GF-D8 (cell line): ENCODE measurements around the gene ADTRP.

ENCODE experiments used
- DNase-seq: peaks from one replicate; lab custom pipeline; 2025; lab: John Stamatoyannopoulos, UW

Gene ADTRP

DNA sequence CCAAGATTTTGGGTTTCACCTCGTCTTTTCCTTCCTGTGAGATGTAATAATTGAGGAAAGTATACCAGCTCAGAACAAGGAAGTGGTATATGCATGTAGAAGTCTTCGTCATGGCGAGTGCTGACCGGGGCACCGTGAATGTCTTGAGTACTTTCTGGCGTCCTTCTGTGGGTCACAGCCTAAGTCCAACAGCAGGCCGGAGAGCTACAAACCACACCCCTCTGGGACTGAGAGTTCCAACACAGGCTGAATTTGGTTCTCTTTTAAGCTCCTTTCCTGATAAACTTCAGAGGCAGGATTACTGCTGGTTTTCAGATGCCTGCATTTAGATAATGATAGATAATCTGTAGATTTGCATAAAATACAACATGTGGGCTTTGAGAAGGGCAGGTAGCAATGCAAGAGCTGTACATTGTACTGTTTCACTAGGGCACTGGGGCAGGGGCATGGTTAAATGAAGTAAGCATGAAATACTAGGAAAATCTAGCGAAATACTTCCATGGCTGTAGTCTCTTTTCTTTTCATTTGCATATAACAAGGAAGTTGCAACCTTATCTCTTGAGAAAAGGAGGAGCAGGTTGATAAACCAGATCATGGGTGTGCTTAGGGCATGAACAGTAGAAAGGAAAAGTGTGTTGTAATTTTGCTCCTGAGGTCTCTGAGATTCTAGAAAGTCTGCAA lies at the start of gene ADTRP:
TSS of gene ADTRP (minus strand) at position 156 of the 681 bp plus-strand sequence. CDS start at position 112, 44 bp downstream.
- no peak for DNase-seq

DNA sequence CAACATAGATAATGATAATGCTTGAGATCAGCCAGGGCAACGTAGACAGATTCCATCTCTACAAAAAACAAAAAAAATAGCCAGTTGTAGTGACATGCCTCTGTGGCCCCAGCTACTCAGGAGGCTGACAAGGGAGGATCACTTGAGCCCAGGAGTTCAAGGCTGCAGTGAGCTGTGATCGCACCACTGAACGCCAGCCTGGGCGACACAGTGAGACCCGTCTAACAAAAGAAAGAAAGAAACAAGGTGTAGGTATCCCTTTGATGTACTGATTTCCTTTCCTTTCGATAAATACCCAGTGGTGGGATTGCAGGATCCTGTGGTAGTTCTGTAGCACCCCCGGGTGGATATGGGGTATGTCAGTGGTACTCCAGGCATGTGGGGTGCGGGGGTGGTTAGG lies 48.2 kb upstream of the ADTRP start:
- DNase-seq = no peak

- no peak for DNase-seq
Observed at GRCh38 chr6:11824986-11825385, 46.4 kb upstream of the ADTRP start.

GRCh38 chr6:11822346-11822745 lies 43.7 kb upstream of the ADTRP start:
- DNase-seq = no peak

GRCh38 chr6:11821781-11822180 lies 43.2 kb upstream of the ADTRP start:
- DNase-seq = no peak

DNA sequence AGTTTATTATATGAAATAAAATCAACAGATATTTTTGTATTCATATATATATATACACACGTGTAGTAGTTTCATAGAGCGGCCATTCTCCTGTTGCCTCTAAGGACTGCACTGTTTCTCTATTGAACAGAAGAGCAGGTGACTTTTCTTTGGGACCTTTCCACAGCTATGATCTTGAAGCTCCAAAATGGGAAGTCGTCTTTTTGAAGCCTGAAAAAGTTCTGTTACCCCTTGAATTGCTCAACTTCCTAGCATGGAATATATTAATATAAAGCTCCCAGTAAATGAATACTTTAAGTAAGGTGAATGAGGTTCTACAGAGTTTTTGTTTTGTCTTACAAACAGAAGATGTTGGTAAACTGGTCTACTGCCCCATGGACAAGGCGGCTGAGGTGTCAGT lies 42.2 kb upstream of the ADTRP start:
- no peak for DNase-seq

DNA sequence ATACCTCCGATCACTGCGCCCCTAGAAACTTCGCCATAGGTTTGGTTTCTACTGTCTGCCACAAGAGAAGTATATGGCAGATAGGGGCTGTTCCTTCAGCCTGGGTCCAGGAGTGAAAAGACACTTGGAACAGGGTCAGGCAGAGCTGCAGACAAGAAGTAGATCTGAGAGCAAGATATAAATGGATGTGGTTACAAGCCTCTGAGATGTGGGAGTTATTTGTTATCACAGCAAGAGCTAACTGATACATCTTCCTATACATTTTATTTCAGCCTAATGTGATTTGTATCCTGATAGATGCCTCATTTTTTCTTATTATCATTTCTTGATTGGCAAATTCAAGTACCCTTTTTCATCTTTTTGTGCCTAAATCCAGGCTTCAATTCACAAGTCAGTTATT lies 40.9 kb upstream of the ADTRP start:
- DNase-seq = no peak

- DNase-seq = no peak
Observed at GRCh38 chr6:11815231-11815630, 36.6 kb upstream of the ADTRP start.

- DNase-seq = no peak
Observed at GRCh38 chr6:11814819-11815218, 36.2 kb upstream of the ADTRP start.

GRCh38 chr6:11814106-11814505 lies 35.5 kb upstream of the ADTRP start:
- DNase-seq = no peak

GRCh38 chr6:11813606-11814005 lies 35.0 kb upstream of the ADTRP start:
- no peak for DNase-seq

GRCh38 chr6:11812951-11813350 lies 34.3 kb upstream of the ADTRP start:
- DNase-seq = no peak

DNA sequence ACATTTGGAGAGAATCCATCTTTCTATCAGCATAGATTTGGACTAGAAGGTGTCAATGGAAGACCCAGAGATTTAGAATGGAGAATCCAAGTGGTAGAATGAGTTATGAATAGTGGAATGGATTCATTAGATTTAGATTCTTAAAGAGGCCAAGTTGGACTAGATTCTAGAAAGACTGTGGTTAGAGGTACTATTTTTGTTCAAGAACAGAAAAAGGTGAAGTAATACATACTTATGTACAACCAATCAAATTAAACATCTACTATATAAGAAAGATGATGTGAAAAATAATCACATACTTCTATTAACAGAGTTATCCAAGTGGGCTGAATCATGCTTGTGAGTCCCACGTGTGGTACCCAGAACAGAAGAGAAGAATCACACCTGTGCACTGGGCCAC lies 33.8 kb upstream of the ADTRP start:
- DNase-seq = no peak

GRCh38 chr6:11811644-11812264 lies 33.2 kb upstream of the ADTRP start:
- DNase-seq = no peak

GRCh38 chr6:11810854-11811643 lies 32.4 kb upstream of the ADTRP start:
- DNase-seq = no peak

DNA sequence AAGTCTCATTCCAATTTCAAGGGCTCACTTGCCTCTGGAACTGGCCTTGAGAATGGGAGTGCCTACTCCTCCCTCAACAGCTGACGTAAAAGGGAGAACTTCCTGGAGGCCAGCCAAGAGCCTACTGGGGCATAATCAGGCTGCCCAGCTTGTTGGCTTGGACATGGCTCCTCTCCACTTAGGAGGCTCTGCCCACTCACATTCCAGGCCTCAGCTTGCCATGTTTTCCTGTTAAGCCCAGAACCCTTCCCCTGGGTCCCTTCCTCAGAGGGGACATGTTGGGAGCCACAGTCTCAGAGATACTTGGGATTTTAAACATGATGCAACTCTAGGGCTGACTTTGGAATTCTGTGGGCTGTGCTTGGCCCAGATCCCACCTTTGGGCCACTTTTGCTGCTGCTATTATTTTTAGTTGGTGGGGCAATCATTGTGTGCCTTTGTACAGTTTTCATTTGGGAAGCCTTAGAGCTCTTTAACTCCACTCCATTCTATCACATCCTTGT lies 31.5 kb upstream of the ADTRP start:
- no peak for DNase-seq

DNA sequence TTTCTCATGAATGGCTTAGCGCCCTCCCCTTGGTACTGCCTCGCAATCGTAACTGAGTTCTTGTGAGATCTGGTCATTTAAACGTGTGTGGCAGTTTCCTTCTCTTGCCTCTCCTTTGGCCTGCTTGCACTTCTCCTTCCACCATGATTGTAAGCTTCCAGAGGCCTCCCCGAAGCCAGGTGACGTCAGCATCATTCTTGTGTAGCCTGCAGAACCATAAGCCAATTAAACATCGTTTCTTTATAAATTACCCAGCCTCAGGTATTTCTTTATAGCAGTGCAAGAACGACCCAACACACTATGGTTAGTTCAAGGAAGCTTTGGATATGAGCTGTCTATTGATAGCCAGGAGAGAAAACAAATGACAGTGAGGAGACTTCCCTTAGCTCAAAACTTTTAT lies 29.5 kb upstream of the ADTRP start:
- DNase-seq = no peak

DNA sequence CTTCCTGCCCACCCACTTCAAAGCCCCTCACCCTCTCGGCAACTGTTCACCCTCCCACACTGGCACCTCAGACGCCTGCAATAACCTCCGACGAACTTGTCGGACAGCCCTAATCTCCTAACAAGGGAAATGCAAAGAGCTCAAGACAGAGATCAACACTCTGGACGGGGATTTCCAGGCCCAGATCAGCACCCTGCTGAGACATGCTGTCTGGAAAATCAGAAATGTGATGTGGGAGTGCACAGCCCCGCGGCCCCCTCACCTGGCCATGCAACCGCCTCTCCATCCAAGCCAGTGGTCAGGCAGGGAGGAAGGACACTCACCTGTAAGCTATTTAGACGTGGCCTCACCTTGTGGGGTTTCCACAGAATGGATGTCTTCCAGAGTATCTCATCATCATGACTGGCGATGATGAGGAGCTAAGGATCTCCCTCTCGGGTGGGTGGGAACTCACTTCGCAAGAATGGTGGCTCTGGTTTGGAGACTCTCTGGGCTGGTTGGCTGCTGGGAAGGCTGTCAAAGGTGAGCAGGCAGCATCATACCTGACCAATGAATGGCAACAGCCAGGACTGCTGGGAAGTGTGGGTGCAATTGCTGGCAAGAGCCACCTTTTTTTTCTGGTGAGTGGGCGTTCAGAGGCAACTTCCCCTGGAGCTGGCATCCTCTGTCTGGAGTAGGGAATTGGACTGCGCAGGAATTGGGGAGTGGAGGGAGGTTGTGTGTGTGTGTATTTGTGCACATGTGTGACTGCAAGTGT lies 28.1 kb upstream of the ADTRP start:
- DNase-seq = no peak

DNA sequence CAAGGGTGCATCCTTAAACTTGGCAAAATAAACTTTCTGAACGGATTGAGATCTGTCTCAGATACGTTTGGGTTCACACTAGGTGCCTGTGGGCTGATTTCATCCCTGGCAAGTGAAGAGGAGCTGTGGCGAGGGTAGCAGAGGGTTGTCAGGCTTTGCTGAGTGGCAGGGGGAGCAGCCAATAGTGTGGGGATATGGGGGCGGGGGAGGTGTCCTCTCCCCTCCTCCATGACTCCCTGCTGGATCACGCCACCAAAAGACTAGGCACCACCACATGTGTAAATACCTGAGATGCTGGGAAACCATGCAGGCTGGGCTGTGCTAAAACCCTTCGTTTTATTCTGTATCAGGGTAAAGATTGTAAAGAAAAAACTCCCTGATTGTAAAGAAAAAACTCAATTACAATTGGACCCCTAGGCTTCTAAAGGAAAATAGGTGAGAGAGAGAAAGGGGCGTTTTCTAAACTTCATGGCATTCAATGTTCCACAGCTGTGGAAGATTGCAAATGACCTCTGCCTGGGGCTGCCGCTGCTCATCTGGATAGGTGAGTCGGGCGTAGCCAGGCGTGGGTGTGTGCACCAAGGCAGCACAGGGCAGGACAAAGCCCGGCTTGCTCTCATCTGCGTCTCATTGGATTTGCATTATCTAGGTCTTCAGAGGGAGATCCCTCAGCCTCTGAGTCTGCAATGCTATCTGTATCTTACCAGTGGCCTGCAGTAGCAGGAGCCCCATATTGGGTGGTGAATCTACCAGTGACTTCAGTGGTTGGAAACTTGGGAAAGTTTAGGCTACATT lies 26.9 kb upstream of the ADTRP start:
- DNase-seq = no peak

DNA sequence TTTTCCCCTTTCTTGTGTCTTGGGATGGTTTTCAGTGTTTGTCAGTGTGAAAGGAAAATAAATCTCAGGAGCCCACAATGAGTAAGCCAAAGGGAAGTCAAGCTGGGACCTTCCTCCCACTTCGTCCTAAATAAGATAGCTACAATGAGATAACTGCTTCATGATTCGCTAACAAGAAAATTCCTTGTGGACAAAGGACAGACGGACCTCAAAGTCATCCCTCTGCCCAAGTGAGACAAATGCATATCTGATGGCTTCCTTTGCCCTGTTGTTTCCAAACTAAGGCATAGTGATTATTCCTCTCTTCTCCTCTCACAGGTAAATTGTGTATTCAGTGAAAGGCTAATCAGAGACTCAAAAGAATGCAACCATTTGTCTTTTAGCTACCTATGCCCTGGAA lies 26.1 kb upstream of the ADTRP start:
- DNase-seq = no peak

DNA sequence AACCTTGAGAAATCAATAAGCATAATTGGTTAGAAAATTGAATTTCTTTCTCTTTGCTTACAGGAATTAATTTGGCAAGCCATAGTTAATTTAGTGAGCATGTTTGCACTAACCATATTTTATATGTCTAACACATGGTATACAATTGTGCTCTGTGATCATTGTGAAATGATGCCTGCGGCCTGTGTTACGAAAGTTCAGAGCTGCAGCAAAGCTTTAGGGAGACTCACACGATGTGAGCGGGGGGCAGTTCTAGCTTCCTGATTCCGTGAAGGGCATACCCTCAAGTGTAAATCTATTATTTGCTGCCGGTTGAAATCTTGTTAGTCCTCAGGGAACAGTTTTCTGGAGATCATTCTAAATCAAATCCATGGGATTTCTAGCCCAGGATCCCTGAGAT lies 25.5 kb upstream of the ADTRP start:
- DNase-seq = peak; percentile 18

- no peak for DNase-seq
Observed at GRCh38 chr6:11803591-11803971, 25.0 kb upstream of the ADTRP start.
